H1 (cell line): ENCODE results near the gene FAM76B. TPM values are rescaled to one million over a fixed set of nuclear protein-coding genes. Genes with fewer than 3 reads are reported as not detected.
A peak's percentile ranks its signal among the peaks of the same experiment; 100 is the strongest.

Experiments used
- CTCF ChIA-PET: fragments of 300-600 bp; sonication (Branson Sonifier 250); formaldehyde crosslinking; loops from one replicate; lab custom pipeline; 2021; ENCODE audit not compliant: partially characterized antibody; lab: Charles Lee
- POLR2A ChIA-PET: fragments of 300-600 bp; sonication (Branson Sonifier 250); formaldehyde crosslinking; loops from one replicate; lab custom pipeline; 2021; ENCODE audit warnings: inconsistent platforms; ENCODE audit not compliant: partially characterized antibody; lab: Charles Lee
- DNase-seq, 2 experiments: peaks; one replicate each; pipeline versions ENCODE4 v3.0.0 to v3.0.0-alpha.2; 2010 to 2022; ENCODE audit warnings: low spot score in 2 of 2, low read depth in 1 of 2, mixed read lengths in 1 of 2
- FAIRE-seq: peaks from 2 replicates; lab custom pipeline; 2011; peaks lifted over from hg19 to GRCh38; lab: Jason Lieb, UNC
- H2AFZ ChIP-seq: 2 replicates; pipeline ENCODE4 v1.8.1; 2012; ENCODE audit warnings: low read length, inconsistent platforms
- H2AK5ac ChIP-seq: 2 replicates; pipeline ENCODE4 v1.6.1; 2013; ENCODE audit warnings: low read depth, low read length
- H2BK120ac ChIP-seq: replicated peaks from 2 replicates; pipeline ENCODE3; 2013; ENCODE audit warnings: low read depth, low read length, inconsistent platforms
- H2BK12ac ChIP-seq: 2 replicates; pipeline ENCODE4 v1.6.1; 2013; ENCODE audit warnings: low read depth, low read length
- H2BK15ac ChIP-seq: 2 replicates; pipeline ENCODE4 v1.6.1; 2013; ENCODE audit warnings: low read length
- H2BK20ac ChIP-seq: 2 replicates; pipeline ENCODE4 v1.6.1; 2013; ENCODE audit warnings: low read length
- H2BK5ac ChIP-seq: 2 replicates; pipeline ENCODE4 v1.6.1; 2013; ENCODE audit warnings: low read depth, low read length
- H3K14ac ChIP-seq: 2 replicates; pipeline ENCODE4 v1.6.1; 2013; ENCODE audit warnings: inconsistent platforms; ENCODE audit not compliant: insufficient read length
- H3K18ac ChIP-seq: 2 replicates; pipeline ENCODE4 v1.6.1; 2013; ENCODE audit warnings: low read length; ENCODE audit errors: extremely low read depth
- H3K23ac ChIP-seq: 2 replicates; pipeline ENCODE4 v1.6.1; 2013; ENCODE audit warnings: inconsistent platforms; ENCODE audit not compliant: insufficient read length
- H3K23me2 ChIP-seq: 2 replicates; pipeline ENCODE4 v1.6.1; 2013; ENCODE audit warnings: low read depth, low read length
- H3K27ac ChIP-seq: 2 replicates; pipeline ENCODE4 v1.6.1; 2011; ENCODE audit warnings: low read depth, low read length, inconsistent platforms
- H3K27me3 ChIP-seq, 4 experiments: replicated peaks in 1 of 4; 1 replicate in 1 of 4; 2 replicates in 3 of 4; pipeline versions ENCODE4 v1.6.1 to v1.8.1; 2011 to 2013; ENCODE audit warnings: low read length in 3 of 4, mild to moderate bottlenecking in 3 of 4, inconsistent platforms in 2 of 4, mixed read lengths in 2 of 4, moderate library complexity in 1 of 4; ENCODE audit not compliant: control insufficient read depth in 3 of 4, insufficient read depth in 3 of 4; ENCODE audit errors: extremely low read depth in 1 of 4
- H3K36me3 ChIP-seq, 4 experiments: 2 replicates each; pipeline versions ENCODE4 v1.6.1 to v1.8.1; 2011 to 2013; ENCODE audit warnings: mild to moderate bottlenecking in 4 of 4, low read length in 3 of 4, moderate library complexity in 2 of 4, control low read depth in 1 of 4, inconsistent platforms in 1 of 4; ENCODE audit not compliant: insufficient read depth in 4 of 4, control insufficient read depth in 2 of 4
- H3K4ac ChIP-seq: replicated peaks from 2 replicates; pipeline ENCODE3; 2013; ENCODE audit warnings: low read length, low read depth, mixed read lengths, inconsistent platforms; ENCODE audit not compliant: insufficient read length
- H3K4me1 ChIP-seq, 4 experiments: replicated peaks in 1 of 4; 1 replicate in 1 of 4; 2 replicates in 3 of 4; pipeline versions ENCODE4 v1.6.1 to v1.8.1; 2011 to 2013; ENCODE audit warnings: low read length in 3 of 4, inconsistent platforms in 2 of 4, mixed read lengths in 1 of 4; ENCODE audit not compliant: insufficient read depth in 4 of 4, control insufficient read depth in 3 of 4
- H3K4me2 ChIP-seq, 2 experiments: 2 replicates each; pipeline versions ENCODE4 v1.6.1 to v1.8.1; 2011 to 2013; ENCODE audit warnings: low read depth in 2 of 2, low read length in 2 of 2, control low read depth in 1 of 2, inconsistent platforms in 1 of 2, mild to moderate bottlenecking in 1 of 2; ENCODE audit not compliant: insufficient read depth in 1 of 2
- H3K4me3 ChIP-seq, 4 experiments: fragments of 200-600, 300-600 bp in 1 of 4; sonication (generic), shearing (Covaris generic), sonication (Bioruptor Twin) in 1 of 4; 2 replicates each; pipeline versions ENCODE4 v1.5.1 to v1.8.1; 2011 to 2016; ENCODE audit warnings: low read length in 4 of 4, low read depth in 3 of 4, control low read depth in 2 of 4, inconsistent platforms in 2 of 4, mild to moderate bottlenecking in 2 of 4, mixed read lengths in 1 of 4, moderate library complexity in 1 of 4; ENCODE audit not compliant: insufficient read depth in 2 of 4; ENCODE audit errors: extremely low read depth in 1 of 4
- H3K56ac ChIP-seq: replicated peaks from 2 replicates; pipeline ENCODE3; 2013; ENCODE audit warnings: low read depth, mild to moderate bottlenecking, mixed read lengths, low read length, inconsistent platforms; ENCODE audit not compliant: insufficient read length
- H3K79me1 ChIP-seq: 2 replicates; pipeline ENCODE4 v1.6.1; 2013; ENCODE audit warnings: low read depth, low read length, control low read depth
- H3K79me2 ChIP-seq, 2 experiments: 2 replicates each; pipeline versions ENCODE4 v1.6.1 to v1.8.1; 2012 to 2013; ENCODE audit warnings: low read length in 2 of 2, mild to moderate bottlenecking in 2 of 2, inconsistent platforms in 1 of 2; ENCODE audit not compliant: insufficient read depth in 2 of 2, control insufficient read depth in 1 of 2
- H3K9ac ChIP-seq, 4 experiments: replicated peaks in 1 of 4; 1 replicate in 1 of 4; 2 replicates in 3 of 4; pipeline versions ENCODE4 v1.6.1 to v1.8.1; 2011 to 2013; ENCODE audit warnings: low read depth in 3 of 4, low read length in 3 of 4, control low read depth in 2 of 4, mild to moderate bottlenecking in 2 of 4, moderate library complexity in 2 of 4, inconsistent platforms in 1 of 4; ENCODE audit errors: extremely low read depth in 1 of 4
- H3K9me3 ChIP-seq, 2 experiments: 2 replicates each; pipeline versions ENCODE4 v1.6.1 to v1.8.1; 2012 to 2013; ENCODE audit warnings: mild to moderate bottlenecking in 2 of 2, moderate library complexity in 2 of 2, control low read depth in 1 of 2, inconsistent platforms in 1 of 2, low read depth in 1 of 2, low read length in 1 of 2, mixed read lengths in 1 of 2; ENCODE audit not compliant: insufficient read depth in 2 of 2
- H4K20me1 ChIP-seq, 2 experiments: replicated peaks in 1 of 2; 2 replicates each; pipeline versions ENCODE3 to v1.8.1; 2011 to 2013; ENCODE audit warnings: inconsistent platforms in 2 of 2, low read length in 2 of 2, mild to moderate bottlenecking in 1 of 2; ENCODE audit not compliant: insufficient read depth in 2 of 2, control insufficient read depth in 1 of 2
- H4K5ac ChIP-seq: 2 replicates; pipeline ENCODE4 v1.6.1; 2013; ENCODE audit warnings: low read length, low read depth, mixed read lengths, inconsistent platforms; ENCODE audit not compliant: insufficient read length
- H4K8ac ChIP-seq: 2 replicates; pipeline ENCODE4 v1.8.0; 2013; ENCODE audit warnings: mild to moderate bottlenecking, moderate library complexity, low read length, inconsistent platforms; ENCODE audit not compliant: insufficient read depth; ENCODE audit errors: extremely low read depth
- H4K91ac ChIP-seq: replicated peaks from 2 replicates; pipeline ENCODE3; 2013; ENCODE audit warnings: low read length, mixed read lengths, inconsistent platforms; ENCODE audit not compliant: insufficient read length
- CBX8 ChIP-seq: fragments of 300-800, 300-1000 bp; sonication (generic); IDR thresholded peaks from 2 replicates; pipeline ENCODE4 v1.7.1; 2016; ENCODE audit warnings: low read depth, low read length, borderline replicate concordance
- CHD2 ChIP-seq: IDR thresholded peaks from 2 replicates; pipeline ENCODE4 v1.6.1; 2012; ENCODE audit warnings: low read length, improper control_type of control experiment
- EZH2 ChIP-seq: fragments of 200-600 bp; sonication (generic); IDR thresholded peaks from 2 replicates; pipeline ENCODE4 v1.7.1; 2012; ENCODE audit warnings: low read depth, mild to moderate bottlenecking, moderate library complexity, low read length, inconsistent platforms; ENCODE audit not compliant: severe bottlenecking
- GTF2F1 ChIP-seq: IDR thresholded peaks from 2 replicates; pipeline ENCODE4 v1.6.1; 2012; ENCODE audit warnings: low read depth, low read length, improper control_type of control experiment, borderline replicate concordance
- KDM1A ChIP-seq: fragments of 200-600, 300-600 bp; sonication (generic); IDR thresholded peaks from 2 replicates; pipeline ENCODE4 v1.7.1; 2016; ENCODE audit warnings: mild to moderate bottlenecking, low read length, borderline replicate concordance
- PHF8 ChIP-seq: fragments of 200-600 bp; sonication (generic); conservative IDR thresholded peaks from 2 replicates; pipeline ENCODE4 v1.7.1; 2012; ENCODE audit warnings: low read depth, mild to moderate bottlenecking, inconsistent platforms, low read length, moderate library complexity
- POLR2AphosphoS5 ChIP-seq: IDR thresholded peaks from 2 replicates; pipeline ENCODE4 v1.6.1; 2011; ENCODE audit warnings: low read depth, low read length
- SAP30 ChIP-seq: fragments of 300-600 bp; sonication (generic); IDR thresholded peaks from 2 replicates; pipeline ENCODE4 v1.7.1; 2012; ENCODE audit warnings: low read length, moderate library complexity, mild to moderate bottlenecking, inconsistent platforms; ENCODE audit not compliant: insufficient read depth, insufficient replicate concordance
- SP4 ChIP-seq: IDR thresholded peaks from 2 replicates; pipeline ENCODE4 v1.6.1; 2012; ENCODE audit warnings: low read length, inconsistent platforms
- SRF ChIP-seq: IDR thresholded peaks from 2 replicates; pipeline ENCODE4 v1.6.1; 2011; ENCODE audit warnings: mild to moderate bottlenecking, low read depth, low read length, moderate library complexity
- SUZ12 ChIP-seq: fragments of 200-600 bp; sonication (generic); IDR thresholded peaks from 2 replicates; pipeline ENCODE4 v1.6.1; 2012; ENCODE audit warnings: mild to moderate bottlenecking, inconsistent platforms, low read length, moderate library complexity, mixed read lengths
- TEAD4 ChIP-seq: IDR thresholded peaks from 2 replicates; pipeline ENCODE4 v1.6.1; 2012; ENCODE audit warnings: low read depth, low read length, inconsistent platforms, mixed read lengths
- ZNF274 ChIP-seq: IDR thresholded peaks from 2 replicates; pipeline ENCODE4 v1.7.0; 2012; ENCODE audit warnings: low read length, borderline replicate concordance; ENCODE audit errors: extremely low read depth
- WGBS, 2 experiments: shearing (Covaris generic) in 1 of 2; methylation state at CpG; one replicate each; pipeline versions ENCODE4 v1.1.6 to v1.1.7; 2013 to 2015; ENCODE audit warnings: low lambda C conversion rate in 2 of 2, mixed read lengths in 2 of 2, inconsistent platforms in 1 of 2, low coverage in 1 of 2, missing lambda C conversion rate in 1 of 2; ENCODE audit not compliant: insufficient replicate concordance in 2 of 2, insufficient coverage in 1 of 2, insufficient read length in 1 of 2; ENCODE audit errors: extremely low coverage in 1 of 2, missing lambda C conversion rate in 1 of 2; 5-methylcytosine and 5-hydroxymethylcytosine counted together
- polyA plus RNA-seq, 7 experiments: library from polyadenylated mRNA; depleted of rRNA in 3 of 7; stranded (reverse) in 5 of 7; unstranded in 2 of 7; fragments of >200 nt in 5 of 7; fragments of 200-250 nt in 2 of 7; gene quantifications; 1 replicate in 5 of 7; 2 replicates in 1 of 7; 4 replicates in 1 of 7; pipeline versions ENCODE4 v1.2.1 to v1.2.3, GENCODE V29; 2011 to 2013; ENCODE audit warnings: missing spikeins in 2 of 7, mixed read lengths in 2 of 7
- total RNA-seq: library from RNA; stranded (reverse); fragmentation: NEBNext Ultra II Directional; extraction: Animal tissue kit (Norgen Biotek cat#: 25700); gene quantifications from 2 replicates; pipeline ENCODE4 v1.2.1, GENCODE V29; 2021
- TF ChIP-seq, protein P1 (sequence below): IDR thresholded peaks from 2 replicates; pipeline ENCODE4 v1.6.1; 2012; ENCODE audit warnings: inconsistent platforms

The FAM76B gene
- total and polyA plus RNA-seq, 2 of the 8 experiments (the other 6 are each of a cell fraction or from before 2014, with no cell fraction given) = 11.0 to 22.3 TPM

- no peak overlapping the region for H2BK120ac ChIP-seq
- no peak overlapping the region for H4K5ac ChIP-seq
- no peak overlapping the region for H3K4ac ChIP-seq
- no peak overlapping the region for H2BK5ac ChIP-seq
- no peak overlapping the region for H4K91ac ChIP-seq
- H4K20me1 ChIP-seq = peaks cover 2 to 7% of the 10 kb centered on the region in 2 experiments
- DNase-seq (no peak), FAIRE-seq (no peak)
- no peak overlapping the region for H2BK12ac ChIP-seq
- H3K4me2 ChIP-seq = peak overlapping the region; percentile 68 to 84
- H3K23ac ChIP-seq = no peak overlapping the region
- H3K79me2 ChIP-seq = peaks cover 18 to 75% of the 10 kb centered on the region in 2 experiments
- peaks cover 0 to 9% (median 0%) of the 10 kb centered on the region in 4 experiments; a peak in 1 of 7 replicates for H3K4me1 ChIP-seq
- no peak overlapping the region for H4K8ac ChIP-seq
- H3K79me1 ChIP-seq = peaks cover 1% of the 10 kb centered on the region; the same call in 1 of the 2 replicates
- H3K23me2 ChIP-seq = peaks cover 6% of the 10 kb centered on the region
- peak overlapping the region; percentile 84 to 95 (median 92); a peak in 6 of 8 replicates for H3K4me3 ChIP-seq
- no peak overlapping the region for H3K27ac ChIP-seq
- 55 to 100% methylated on average over 4 to 8 of the region's 8 CpGs for WGBS, 2 experiments
- no peak overlapping the region for H3K18ac ChIP-seq
- ChIA-PET CTCF (interaction anchor here (1.0 to 3.1 kb wide), 5 partner anchors 9 to 724 kb away, joined by 3 to 9 read pairs (median 5); no protein-coding TSS in a partner anchor), POLR2A (interaction anchor here (0.6 to 1.6 kb wide), 4 partner anchors 32 to 731 kb away, joined by 3 to 8 read pairs (median 5); no protein-coding TSS in a partner anchor)
- peak overlapping the region; percentile 9 for H3K56ac ChIP-seq
- peak overlapping the region in 3 of 4 experiments; percentile 11 to 98 (median 92); a peak in 3 of 7 replicates for H3K9ac ChIP-seq
- peaks cover 0 to 7% (median 0%) of the 10 kb centered on the region in 4 experiments; a peak in 1 of 8 replicates for H3K36me3 ChIP-seq
- peak overlapping the region; percentile 40; the same call in 1 of the 2 replicates for H2BK15ac ChIP-seq
- no peak overlapping the region for H2BK20ac ChIP-seq
- no peak overlapping the region for H3K14ac ChIP-seq
- no peaks in the 10 kb centered on the region for H3K27me3 ChIP-seq
- H3K9me3 ChIP-seq = no peaks in the 10 kb centered on the region
- H2AK5ac ChIP-seq = no peak overlapping the region
- no peak overlapping the region for H2AFZ ChIP-seq
- TF ChIP-seq POLR2AphosphoS5 (no peak), EZH2 (no peak), SUZ12 (no peak), KDM1A (no peak), CBX8 (no peak), TEAD4 (no peak), CHD2 (no peak), SRF (no peak), SAP30 (no peak), SP4 (no peak), GTF2F1 (no peak), ZNF274 (no peak), PHF8 (no peak)
- TF ChIP-seq, protein P1, sequence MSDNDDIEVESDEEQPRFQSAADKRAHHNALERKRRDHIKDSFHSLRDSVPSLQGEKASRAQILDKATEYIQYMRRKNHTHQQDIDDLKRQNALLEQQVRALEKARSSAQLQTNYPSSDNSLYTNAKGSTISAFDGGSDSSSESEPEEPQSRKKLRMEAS = no peak
Measured at GRCh38 chr11:95791709-95792033, 2.1 kb upstream of the FAM76B start.
